ENCODE results near the gene PSMD10.

The PSMD10 gene

DNA sequence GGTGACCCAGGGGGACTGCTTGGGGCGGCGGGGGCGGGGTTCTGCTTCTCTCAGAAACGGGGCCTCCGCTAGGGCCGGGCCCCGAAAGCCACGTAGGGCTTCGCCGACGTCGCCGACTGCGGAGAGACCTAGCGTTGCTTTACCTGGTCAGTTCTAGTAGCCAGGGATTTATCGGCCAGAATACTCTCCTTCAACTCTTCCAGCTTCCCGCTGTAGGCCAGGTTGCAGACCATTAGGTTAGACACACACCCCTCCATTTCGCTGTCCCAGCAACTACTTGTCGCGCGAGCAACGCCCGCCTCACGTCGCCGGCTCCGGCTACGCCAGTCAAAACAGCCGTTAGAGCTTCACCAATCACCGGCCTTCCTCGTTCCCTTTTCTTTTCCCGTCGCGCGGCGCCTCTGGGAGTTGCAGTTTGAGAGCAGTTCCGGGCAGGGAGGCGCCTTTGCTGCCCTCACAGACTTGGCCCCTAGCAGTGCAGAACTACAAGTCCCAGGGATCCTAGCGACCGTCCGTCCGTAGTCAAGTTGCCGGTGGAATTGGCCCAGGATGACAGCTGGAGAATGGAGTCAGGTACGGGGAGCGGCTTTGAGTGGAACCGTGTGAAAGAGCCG is at the start of gene PSMD10, which contains the start of gene ATG4A:
Gene PSMD10, minus strand, starts transcription at position 279 of the 614 bp plus-strand sequence. Its CDS starts 22 bp downstream, at position 257.
Gene ATG4A, plus strand, starts transcription at position 515 of the 614 bp plus-strand sequence. Its CDS starts 49 bp downstream, at position 564.
- DNase-seq = peak; percentile 17 to 96 (median 88)

DNA sequence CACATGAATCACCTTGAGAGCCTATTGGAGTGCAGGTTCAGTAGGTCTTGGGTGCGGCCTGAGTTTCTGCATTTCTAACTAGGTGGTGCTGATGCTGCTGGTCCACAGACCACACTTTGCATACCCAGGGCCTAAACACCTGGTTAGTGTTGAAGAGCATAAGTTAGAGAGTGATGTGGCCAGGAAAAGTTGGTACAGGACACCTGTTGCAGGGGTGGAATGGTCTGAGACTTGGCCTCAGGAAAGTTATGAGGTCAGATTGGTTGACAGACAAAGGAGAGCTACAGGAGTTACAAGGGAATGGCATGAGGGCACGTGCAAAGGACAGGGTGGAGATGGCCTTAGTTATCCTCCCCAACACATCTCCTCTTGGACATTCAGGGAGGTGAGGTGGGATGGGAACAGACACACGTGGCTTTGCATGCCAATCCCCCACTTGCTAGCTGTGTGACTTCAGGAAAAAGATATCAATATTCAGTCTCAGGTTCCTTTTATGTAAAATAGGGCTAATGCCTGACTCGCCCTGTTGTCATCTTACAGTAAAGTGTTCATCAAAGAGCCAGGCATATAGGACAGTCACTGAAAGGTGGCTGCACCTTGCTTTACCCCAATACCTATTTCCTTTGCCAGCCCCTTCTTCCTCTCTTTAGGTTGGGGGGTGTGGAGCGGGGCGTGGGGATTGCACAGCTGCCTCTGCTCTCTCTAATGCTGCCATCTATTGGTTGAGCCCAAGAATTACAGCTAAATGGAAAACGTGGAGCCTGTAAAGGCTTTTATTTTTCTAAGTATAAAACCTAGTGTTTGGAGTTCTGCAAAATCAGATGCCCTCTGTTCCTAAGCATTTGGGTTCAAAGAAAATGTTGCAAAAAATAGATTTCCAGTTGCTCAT is 47.7 kb upstream of the PSMD10 start:
- DNase-seq = no peak

DNA sequence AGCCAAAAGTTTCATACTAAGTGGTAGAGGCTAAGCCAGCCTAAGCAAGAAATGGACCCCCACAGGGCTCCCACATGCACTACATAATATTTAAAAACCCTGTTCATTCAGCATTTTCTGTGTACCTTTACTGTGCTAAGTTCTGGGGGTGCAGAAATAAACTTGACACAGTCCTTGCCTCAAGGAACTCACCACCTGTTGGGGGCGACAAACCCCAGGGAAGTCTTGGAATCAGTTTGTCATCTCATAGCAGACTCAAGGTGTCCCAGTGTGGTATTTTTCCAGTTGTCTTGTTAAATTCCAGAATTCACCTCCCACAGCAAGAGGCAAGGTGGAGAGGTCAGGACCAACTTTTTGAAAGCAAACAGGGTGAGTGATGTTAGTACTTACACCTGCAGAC is 43.4 kb upstream of the PSMD10 start:
- no peak for DNase-seq

GRCh38 chrX:108132876-108133275 is 41.5 kb upstream of the PSMD10 start:
- peak in 1 of 58 donors; percentile 14 for DNase-seq

GRCh38 chrX:108132034-108132433 is 40.7 kb upstream of the PSMD10 start:
- peak in 1 of 58 donors; percentile 0 for DNase-seq

DNA sequence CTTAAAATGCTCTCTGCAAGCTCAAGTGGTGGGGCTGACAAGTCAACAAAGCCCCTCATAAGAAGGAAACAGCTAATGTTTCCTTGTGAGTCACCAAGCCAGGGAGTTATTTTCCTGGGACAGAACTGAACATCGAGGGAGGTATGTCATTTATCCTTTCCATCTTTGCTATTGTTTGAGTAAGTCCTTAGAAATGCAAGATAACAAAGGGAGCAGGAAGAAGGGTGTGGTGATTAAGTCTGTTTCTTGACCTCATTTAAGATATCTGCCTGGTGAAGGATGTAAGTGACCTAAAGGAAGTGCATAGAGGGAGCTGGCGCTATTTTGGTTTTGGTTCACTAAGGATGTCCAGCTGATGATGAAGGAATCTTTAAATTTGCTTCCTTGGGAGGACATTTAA is 40.1 kb upstream of the PSMD10 start:
- DNase-seq = no peak

DNA sequence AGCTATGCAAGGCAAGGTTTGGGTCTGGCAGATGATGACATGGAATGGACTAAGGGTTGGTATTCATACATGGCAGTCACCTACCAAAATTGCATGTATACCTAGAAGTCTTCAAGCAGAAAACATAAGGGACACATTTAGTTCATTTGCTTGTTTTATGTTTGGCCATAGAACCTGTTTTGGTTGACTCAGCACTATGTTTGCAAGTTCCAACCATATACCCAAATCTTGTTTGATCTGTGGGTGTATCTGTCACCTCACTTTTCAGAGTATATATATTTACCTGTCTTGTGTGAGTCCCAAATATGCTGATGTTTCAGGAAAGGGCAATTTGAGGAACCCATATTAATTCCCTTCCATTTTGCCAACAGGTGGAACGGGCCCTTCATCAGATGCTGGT is 39.5 kb upstream of the PSMD10 start:
- no peak for DNase-seq

DNA sequence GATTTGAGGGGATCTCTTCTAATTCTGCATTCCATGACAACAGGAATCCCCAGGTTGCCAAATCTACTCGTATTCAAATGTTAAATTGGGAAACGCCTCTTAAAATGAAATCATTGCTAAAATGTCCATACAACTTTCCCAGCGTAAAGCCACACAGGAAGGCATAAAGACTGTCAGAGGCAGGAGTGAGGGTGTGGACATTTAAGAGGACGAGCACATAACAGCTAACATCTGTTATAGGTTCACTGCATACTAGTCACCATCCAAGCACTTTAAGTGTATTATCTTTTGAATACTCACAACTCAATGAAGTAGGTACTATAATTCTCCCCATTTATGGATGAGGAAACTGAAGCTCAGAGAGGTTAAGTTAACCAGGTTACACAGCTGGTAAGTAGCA is 35.8 kb upstream of the PSMD10 start:
- DNase-seq = no peak

GRCh38 chrX:108126661-108127060 is 35.3 kb upstream of the PSMD10 start:
- DNase-seq = no peak

GRCh38 chrX:108123591-108124366 is 32.4 kb upstream of the PSMD10 start:
- no peak for DNase-seq

DNA sequence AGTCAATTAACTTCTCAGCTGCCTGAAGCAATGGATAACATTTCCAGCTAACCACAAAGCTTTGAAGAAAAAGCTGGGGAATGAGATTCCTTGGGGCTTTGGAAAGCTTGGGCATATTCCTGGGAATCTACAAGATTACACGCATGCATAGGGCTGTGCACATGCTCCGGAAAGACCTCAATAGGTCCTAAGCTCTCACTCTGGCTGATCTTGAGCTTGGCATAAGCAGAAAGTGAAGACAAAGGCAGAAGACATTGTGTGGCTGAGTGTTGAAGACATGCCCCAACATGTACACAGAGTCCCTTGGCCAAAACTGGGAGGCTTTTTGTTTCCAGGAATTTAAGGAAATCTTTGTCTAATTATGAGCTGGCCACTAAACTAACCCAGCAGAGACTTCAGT is 31.4 kb upstream of the PSMD10 start:
- no peak for DNase-seq

DNA sequence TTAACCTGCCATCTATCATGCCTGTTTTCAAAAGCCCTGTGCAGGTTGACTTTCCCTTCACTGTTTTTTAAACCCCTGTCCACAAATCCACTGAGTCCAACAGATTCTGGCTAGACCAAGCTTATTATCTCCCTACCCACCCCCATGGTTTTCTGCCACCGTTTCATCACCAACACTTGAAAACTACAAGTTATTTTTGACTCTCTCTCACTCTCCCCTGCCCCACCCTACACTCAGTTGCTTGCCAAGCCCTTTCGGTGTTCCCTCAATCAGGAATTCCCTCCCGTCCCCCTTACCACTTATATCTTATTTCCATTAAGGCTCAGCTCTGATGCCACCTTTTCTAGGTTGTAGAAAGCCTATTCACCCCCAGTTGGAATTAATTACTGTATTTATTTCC is 29.9 kb upstream of the PSMD10 start:
- DNase-seq = no peak

DNA sequence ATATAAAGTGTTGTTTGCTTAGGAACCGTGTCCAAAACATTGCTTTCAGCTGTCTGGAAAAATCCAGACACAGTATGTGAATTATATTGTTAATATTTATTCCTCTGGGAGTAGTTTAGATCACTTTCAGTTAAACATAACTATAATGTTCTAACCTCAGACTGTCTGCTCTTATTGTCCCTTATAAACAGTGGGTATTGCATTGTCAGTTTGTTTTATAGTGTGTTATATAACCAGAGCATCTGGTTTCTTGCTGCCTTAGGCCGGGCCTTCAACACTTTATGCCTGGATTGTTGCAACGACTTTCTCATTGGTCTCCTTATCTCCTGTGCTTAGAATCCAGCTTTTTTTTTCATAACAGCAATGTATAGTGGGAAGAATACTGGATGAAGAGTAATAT is 26.6 kb upstream of the PSMD10 start:
- no peak for DNase-seq

DNA sequence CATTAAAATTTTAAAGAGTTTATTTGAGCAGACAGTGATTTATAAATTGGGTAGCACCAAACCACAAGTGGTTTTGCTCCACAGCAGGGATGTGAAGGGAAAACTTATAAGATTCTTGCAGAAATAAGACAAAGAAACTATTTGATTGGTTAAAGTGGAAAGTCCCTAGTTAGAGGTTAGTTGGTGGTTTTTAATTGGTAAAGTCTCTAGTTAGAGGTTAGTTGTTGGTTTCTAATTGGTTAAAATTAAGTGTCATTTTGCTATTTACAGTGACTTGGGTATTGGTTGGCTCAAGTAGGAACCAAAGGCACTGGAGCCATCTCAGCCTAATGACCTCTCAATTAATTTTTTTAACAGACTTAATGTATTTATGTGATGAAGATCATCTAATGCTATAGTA is 23.2 kb upstream of the PSMD10 start:
- no peak for DNase-seq

GRCh38 chrX:108105473-108105872 is 14.1 kb upstream of the PSMD10 start:
- no peak for DNase-seq

DNA sequence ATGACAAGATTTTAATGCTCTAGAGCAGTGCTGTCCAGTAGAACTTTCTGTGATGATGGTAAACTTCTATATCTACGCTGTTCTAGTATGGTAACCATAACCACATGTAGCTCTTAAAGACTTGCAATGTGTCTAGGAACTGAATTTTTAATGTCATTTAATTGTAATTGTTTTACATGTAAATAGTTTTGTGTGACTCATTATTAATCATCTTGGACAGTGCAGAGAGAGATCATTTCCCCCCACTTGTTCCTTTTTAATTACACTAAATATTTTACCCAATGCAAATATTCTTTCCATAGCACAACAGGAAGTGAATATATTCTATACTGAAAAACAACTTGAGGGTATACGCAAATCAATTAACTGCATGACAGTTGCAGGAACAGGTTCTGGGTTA is 6.0 kb upstream of the PSMD10 start:
- DNase-seq = no peak

GRCh38 chrX:108091878-108092291 is 543 bp upstream of the PSMD10 start:
- peak in 3 of 58 donors; percentile 21 to 39 (median 31) for DNase-seq

DNA sequence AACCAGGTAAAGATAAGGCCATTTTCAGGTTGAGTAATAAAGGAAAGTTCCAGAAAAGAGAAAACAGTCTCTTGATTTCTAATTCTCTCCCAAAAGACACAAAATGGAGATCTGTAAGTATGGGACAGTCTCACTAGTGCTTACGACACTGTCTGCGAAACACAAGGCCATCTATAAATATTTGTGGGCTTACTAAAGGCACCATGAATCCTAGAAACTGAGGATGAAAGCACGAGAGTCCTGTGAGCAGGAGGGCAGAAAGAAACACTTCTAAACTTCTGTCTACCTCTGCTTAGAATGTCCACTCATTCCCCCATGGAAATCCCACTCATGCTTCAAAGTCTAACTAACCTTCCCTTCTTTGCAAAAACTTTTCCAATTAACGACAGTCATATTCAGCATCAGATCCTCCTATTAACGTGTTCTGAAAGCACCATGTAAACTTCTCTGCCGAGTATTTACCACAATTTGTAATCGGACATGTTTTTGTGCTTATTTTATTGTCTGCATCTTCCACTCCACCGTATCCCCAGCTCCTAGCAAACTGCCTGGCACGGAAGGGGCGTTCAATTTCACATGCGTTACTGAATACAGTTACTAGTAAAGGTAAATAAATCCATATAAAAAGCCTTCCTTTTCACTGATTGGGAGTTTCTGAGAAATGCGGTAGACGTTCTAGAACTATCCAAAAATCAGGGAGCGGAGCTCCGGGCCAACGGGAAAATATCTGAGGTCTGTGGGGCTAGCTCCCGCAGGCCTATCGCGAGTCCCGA is 665 bp downstream of the PSMD10 start:
- peak in 1 of 58 donors; percentile 14 for DNase-seq

DNA sequence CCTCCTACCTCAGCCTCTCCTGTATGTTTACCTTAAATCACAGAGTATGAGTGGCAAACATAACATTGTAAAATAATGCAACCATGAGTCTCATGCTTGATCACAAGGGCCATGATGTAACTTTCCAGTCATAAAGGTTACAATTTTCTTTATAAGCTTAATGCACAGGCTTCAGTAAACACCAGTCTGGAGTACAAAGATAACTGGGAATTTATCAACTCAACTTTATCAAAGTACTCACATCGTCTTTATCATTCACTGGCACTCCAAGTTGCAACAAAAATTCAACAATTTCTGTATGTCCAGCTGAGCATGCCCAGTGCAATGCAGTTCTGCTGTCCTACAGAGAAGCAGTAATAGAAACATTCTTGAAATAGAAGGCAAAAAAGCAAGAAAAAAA is 2.8 kb downstream of the PSMD10 start:
- no peak for DNase-seq

- no peak for DNase-seq
These were observed 3.5 kb downstream of the PSMD10 start for GRCh38 chrX:108087792-108088191.

DNA sequence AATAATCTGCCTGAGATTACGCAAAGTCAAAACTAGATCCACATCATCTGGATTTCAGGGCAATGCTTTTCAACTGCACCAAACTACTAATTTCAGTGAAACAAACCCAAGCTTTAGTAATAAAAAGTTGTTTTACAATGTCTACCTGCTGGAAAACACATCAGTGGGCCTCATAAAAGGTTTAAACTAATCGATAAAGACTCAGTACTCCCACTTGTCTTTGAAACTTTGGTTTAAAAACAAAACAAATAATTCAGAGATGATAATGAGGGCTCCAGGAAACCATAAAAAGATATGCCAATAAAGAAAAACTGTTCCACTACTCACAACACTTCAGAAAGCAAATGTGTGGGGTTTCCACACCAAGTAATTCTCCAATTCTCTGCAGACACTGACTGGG is 10.2 kb downstream of the PSMD10 start:
- DNase-seq = no peak

Measured in anterior cingulate cortex (tissue), 58 donors.